Measurements from ENCODE around the gene GUCY2C. TPM values are rescaled to one million over a fixed set of nuclear protein-coding genes. Genes with fewer than 3 reads are reported as not detected.

GUCY2C gene
- total and polyA plus RNA-seq, 2 donors (not counting 3 experiments of a cell fraction or from before 2014, with no cell fraction given), result not detected

GRCh38 chr12:14611640-14612203 lies 84.7 kb downstream of the GUCY2C start:
- no peak overlapping the region for H3K4me2 ChIP-seq (ENCODE audit: insufficient read depth, low read length)
- intact Hi-C loops (cut with micrococcal nuclease), result no loop called here
- H3K4me3 ChIP-seq (replicated peaks in 1 of 3; ENCODE audit: insufficient read depth in 1 of 3, low read depth in 1 of 3, low read length in 3 of 3), result no peak overlapping the region
- no peak for DNase-seq (ENCODE audit: low read depth, low spot score)
- dilution Hi-C loops (cut with MboI; ENCODE audit: extremely low pct_ligation_motif_present, low sequenced_read_pairs), result no loop called here
- no peak overlapping the region for H3K27ac ChIP-seq (ENCODE audit: insufficient read depth, low read depth, low read length)
- H3K36me3 ChIP-seq (ENCODE audit: control insufficient read depth in 2 of 2, extremely low read depth in 1 of 2, insufficient read depth in 2 of 2, low read length in 2 of 2), result no peaks in the 10 kb centered on the region
- ChIA-PET POLR2A (no interaction called here), CTCF (no interaction called here)
- H3K9ac ChIP-seq (replicated peaks; ENCODE audit: extremely low read depth, insufficient read depth, low read length), result no peak overlapping the region
- BruUV-seq (replicated peaks), result no TSS peak
- no peaks in the 10 kb centered on the region for H4K20me1 ChIP-seq (replicated peaks; ENCODE audit: control insufficient read depth, extremely low read depth, insufficient read depth, low read length)
- no peak for FAIRE-seq
- no peaks in the 10 kb centered on the region for H3K79me2 ChIP-seq (ENCODE audit: control insufficient read depth, insufficient read depth, low read length)
- no peak overlapping the region for H2AFZ ChIP-seq (ENCODE audit: low read depth, low read length)
- no peaks in the 10 kb centered on the region for H3K27me3 ChIP-seq (ENCODE audit: control insufficient read depth in 2 of 2, insufficient read depth in 2 of 2, low read length in 2 of 2)
- no peaks in the 10 kb centered on the region for H3K9me3 ChIP-seq (replicated peaks; ENCODE audit: control insufficient read depth, insufficient read depth, low read length)
- H3K9me1 ChIP-seq (replicated peaks; ENCODE audit: control insufficient read depth, extremely low read depth, insufficient read depth, low read length), result no peaks in the 10 kb centered on the region
- no peaks in the 10 kb centered on the region for H3K4me1 ChIP-seq (ENCODE audit: control insufficient read depth, extremely low read depth, insufficient read depth, low read length)
- TF ChIP-seq GATA2 (IDR thresholded peaks at IDR 0.05; ENCODE audit: insufficient read depth, insufficient read length, low read depth, low read length) (no peak), EZH2 (IDR thresholded peaks at IDR 0.05; ENCODE audit: borderline replicate concordance, low read depth, low read length, severe bottlenecking) (no peak), FOS (IDR thresholded peaks at IDR 0.05; ENCODE audit: borderline replicate concordance, insufficient read depth, low read length) (no peak), MAX (IDR thresholded peaks at IDR 0.05; ENCODE audit: insufficient read depth, insufficient read length) (no peak), CTCF (IDR thresholded peaks at IDR 0.05; ENCODE audit: extremely low read depth in 1 of 2, insufficient read depth in 1 of 2, low read depth in 1 of 2, low read length in 2 of 2) (no peak), JUN (IDR thresholded peaks at IDR 0.05; ENCODE audit: borderline replicate concordance, insufficient read depth, insufficient read length, low read depth) (no peak), POLR2A (IDR thresholded peaks at IDR 0.05; ENCODE audit: low read depth, low read length) (no peak), MYC (IDR thresholded peaks at IDR 0.05; ENCODE audit: low read depth, low read length) (no peak), POLR2AphosphoS5 (IDR thresholded peaks at IDR 0.05; ENCODE audit: insufficient read depth, low read depth, low read length) (no peak)

Measured in endothelial cell of umbilical vein (primary cell).